HG03103 (cell line): ENCODE measurements around the gene HMG20B.
"Not testable (repeated sequence)": the region's sequence is repeated elsewhere in the genome, so short reads cannot be mapped to it uniquely, and the experiment has no call there.

Experiments
- ATAC-seq: cut with Tn5 transposase; IDR thresholded peaks from one replicate; pipeline ENCODE4 v1.9.1; 2021; ENCODE audit warnings: low read depth; ENCODE audit not compliant: unreplicated experiment

HMG20B gene

GRCh38 chr19:3572855-3573161, at the start of gene HMG20B:
Gene HMG20B, plus strand, starts transcription at chr19:3572944. Its CDS starts 366 bp downstream, at chr19:3573310.
- ATAC-seq: no peak

GRCh38 chr19:3523361-3524077, 49.2 kb upstream of the HMG20B start:
- ATAC-seq: no peak

GRCh38 chr19:3524078-3524842, 48.5 kb upstream of the HMG20B start:
- no peak for ATAC-seq

GRCh38 chr19:3524904-3525451, 47.8 kb upstream of the HMG20B start:
- no peak for ATAC-seq

GRCh38 chr19:3526507-3527237, 46.1 kb upstream of the HMG20B start:
- no peak for ATAC-seq

- ATAC-seq: no peak
These were observed 45.4 kb upstream of the HMG20B start for GRCh38 chr19:3527238-3527910.

- ATAC-seq: no peak
These were observed 44.7 kb upstream of the HMG20B start for GRCh38 chr19:3528080-3528479.

- no peak for ATAC-seq
These were observed 44.1 kb upstream of the HMG20B start for GRCh38 chr19:3528539-3529211.

GRCh38 chr19:3529299-3529698, 43.4 kb upstream of the HMG20B start:
- ATAC-seq: not testable (repeated sequence)

- ATAC-seq: no peak
These were observed 42.4 kb upstream of the HMG20B start for GRCh38 chr19:3530389-3530788.

- no peak for ATAC-seq
These were observed 41.0 kb upstream of the HMG20B start for GRCh38 chr19:3531716-3532115.

GRCh38 chr19:3532154-3532786, 40.5 kb upstream of the HMG20B start:
- ATAC-seq: no peak

GRCh38 chr19:3533033-3533432, 39.7 kb upstream of the HMG20B start:
- ATAC-seq: no peak

GRCh38 chr19:3533563-3534216, 39.1 kb upstream of the HMG20B start:
- no peak for ATAC-seq

- no peak for ATAC-seq
These were observed 38.1 kb upstream of the HMG20B start for GRCh38 chr19:3534375-3535234.

GRCh38 chr19:3535235-3535535, 37.6 kb upstream of the HMG20B start:
- no peak for ATAC-seq

- no peak for ATAC-seq
These were observed 37.2 kb upstream of the HMG20B start for GRCh38 chr19:3535563-3535965.

- ATAC-seq: no peak
These were observed 36.8 kb upstream of the HMG20B start for GRCh38 chr19:3535981-3536380.
